Stimulated activated CD4-positive, alpha-beta T cell treated with anti-CD3 and anti-CD28 coated beads, TNF-alpha, amount 100 ng/mL, for 1 hour (primary cell): ENCODE data around the gene SPOCK3.
"Not testable (repeated sequence)": the region's sequence is repeated elsewhere in the genome, so short reads cannot be mapped to it uniquely, and the experiment has no call there.

Experiments used
- DNase-seq, 3 donors: peaks; one replicate each; pipeline ENCODE4 v3.0.0-alpha.2; 2020; ENCODE audit warnings: low read depth in 3 of 3, low spot score in 1 of 3

Gene SPOCK3

GRCh38 chr4:166965562-166965961 lies 268.7 kb downstream of the SPOCK3 start:
- no peak for DNase-seq

DNA sequence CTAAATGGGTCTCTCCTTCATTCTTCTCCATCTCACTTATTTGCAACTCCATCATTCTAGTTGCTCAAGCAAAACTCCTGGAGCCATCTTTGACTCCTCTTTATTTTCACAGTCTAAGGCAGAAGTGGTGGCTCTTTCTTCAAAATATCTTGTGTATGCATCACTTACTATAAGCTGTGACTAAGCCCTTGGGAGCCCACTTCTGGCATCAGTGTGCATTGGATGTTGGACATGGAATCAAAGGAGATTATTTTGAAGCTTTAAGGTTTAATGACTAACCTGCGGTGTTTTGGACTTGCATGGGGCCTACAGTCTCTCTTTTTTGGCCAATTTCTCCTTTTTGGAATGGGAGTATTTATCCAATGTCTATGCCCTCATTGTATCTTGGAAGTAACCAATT lies 276.8 kb downstream of the SPOCK3 start:
- DNase-seq: no peak

GRCh38 chr4:166956484-166956883 lies 277.8 kb downstream of the SPOCK3 start:
- no peak for DNase-seq

DNA sequence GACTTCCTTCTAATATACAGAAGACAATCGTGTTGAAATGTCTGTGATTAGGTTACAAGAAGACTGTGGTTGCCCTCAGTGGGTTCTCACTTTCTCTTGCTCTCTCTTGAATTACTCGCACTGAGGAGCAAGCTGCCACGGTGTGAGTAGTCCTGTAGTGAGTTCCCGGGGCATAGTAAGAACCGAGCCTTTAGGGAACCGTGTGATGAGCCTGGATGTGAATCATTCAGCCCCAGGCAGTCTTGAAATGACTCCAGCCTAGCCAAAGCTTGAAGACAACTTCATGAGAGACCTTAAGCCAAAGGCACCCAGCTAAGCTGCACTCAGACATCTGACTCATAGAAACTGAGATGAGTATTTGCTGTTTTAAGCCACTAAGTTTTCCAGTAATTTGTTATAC lies 292.7 kb downstream of the SPOCK3 start:
- no peak for DNase-seq

GRCh38 chr4:166930464-166930863 lies 303.8 kb downstream of the SPOCK3 start:
- no peak for DNase-seq

- no peak for DNase-seq
Observed at GRCh38 chr4:166924424-166924823, 309.9 kb downstream of the SPOCK3 start.

DNA sequence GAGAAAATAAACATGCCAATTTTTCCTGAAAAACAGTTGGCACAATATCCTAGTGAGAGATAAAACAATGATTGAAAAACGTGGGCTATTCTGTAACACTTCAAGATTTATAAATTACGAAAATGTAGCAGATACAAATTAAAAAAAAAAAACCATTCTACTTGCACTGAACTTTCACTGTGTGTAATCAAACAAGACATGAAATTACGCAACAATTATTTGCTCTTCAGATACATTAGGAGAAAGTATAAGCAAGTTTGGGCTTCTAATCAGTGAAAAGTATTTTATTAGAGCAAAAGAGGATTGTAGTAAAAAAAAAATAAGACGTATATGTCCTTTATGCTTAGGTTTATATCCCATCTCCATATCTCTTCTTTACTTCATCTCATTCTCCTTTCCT lies 320.4 kb downstream of the SPOCK3 start:
- DNase-seq: no peak

DNA sequence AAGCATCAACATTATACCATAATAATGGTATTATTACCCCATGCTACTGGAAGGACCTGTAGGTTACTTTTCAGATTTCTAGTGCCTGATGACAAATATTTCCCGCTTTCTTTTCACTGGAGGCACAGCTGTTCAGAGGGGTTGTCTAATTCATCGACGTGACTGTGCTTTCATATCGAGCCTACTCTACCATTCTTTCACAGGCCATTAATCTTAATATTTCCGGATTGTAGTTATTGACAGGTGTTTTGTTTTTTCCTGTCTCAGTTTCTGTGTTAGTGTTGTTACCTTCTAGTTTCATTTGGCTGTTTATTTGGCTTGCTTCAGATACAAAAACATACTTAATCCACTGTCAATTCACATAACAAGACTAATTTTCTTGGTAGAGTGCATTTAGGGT lies 330.9 kb downstream of the SPOCK3 start:
- no peak for DNase-seq

DNA sequence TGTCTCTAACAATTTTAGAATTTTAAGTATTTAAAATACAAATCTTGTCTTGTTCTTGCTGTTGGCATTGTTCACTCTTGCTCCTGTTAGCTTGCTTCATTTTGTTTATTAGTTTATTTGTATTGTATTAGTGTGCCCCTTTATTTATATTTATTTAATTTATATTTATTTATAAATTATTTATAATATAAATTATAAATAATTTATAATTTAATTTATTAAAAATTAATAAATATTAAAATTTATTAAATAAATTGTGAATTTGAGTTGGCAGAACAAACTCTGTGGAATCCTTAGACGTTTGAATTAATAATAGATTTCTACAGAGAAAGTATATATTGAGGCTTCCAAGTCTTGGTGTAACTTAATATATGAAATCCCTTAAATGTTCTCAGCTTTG lies 331.4 kb downstream of the SPOCK3 start:
- DNase-seq: no peak

GRCh38 chr4:166896254-166896653 lies 338.0 kb downstream of the SPOCK3 start:
- DNase-seq: no peak

GRCh38 chr4:166895771-166896170 lies 338.5 kb downstream of the SPOCK3 start:
- no peak for DNase-seq

GRCh38 chr4:166887457-166887856 lies 346.8 kb downstream of the SPOCK3 start:
- no peak for DNase-seq

DNA sequence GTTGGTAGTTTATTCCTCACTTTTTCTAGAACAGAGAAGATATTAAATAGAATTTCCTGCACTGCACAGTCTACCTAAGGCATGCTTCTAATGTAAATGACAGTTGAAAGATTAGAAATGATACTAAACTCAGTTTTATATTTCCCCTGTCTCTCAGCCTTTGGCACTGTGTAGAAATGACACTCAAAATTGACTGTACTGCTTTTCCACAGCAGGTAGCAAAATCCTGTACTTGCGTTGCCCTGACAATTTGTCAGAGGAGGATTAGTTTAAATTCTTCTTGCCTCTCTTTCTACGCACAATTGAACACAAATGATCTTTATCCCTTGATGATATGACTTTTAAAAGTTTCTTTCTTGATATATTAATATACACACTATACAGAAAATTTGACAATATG lies 347.6 kb downstream of the SPOCK3 start:
- DNase-seq: no peak

DNA sequence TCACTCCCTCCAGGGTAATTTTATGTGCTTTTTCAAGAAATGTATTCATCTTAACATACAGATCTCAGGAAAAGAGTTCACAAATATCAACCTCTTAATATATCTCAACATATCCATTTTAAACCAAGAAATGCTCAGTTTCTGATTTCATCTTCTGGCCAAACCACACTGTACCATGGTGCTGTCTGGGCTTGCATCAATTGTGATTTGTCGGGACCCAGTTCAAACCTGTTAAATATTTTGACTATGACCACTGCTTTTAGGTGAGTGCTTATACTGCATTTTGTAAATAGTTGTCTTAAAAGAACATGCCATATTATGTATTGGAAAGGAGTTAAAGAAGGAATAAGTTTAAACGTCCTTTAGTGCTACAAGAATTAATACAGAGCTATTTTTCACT lies 352.1 kb downstream of the SPOCK3 start:
- no peak for DNase-seq

GRCh38 chr4:166875821-166876220 lies 358.5 kb downstream of the SPOCK3 start:
- DNase-seq: no peak

DNA sequence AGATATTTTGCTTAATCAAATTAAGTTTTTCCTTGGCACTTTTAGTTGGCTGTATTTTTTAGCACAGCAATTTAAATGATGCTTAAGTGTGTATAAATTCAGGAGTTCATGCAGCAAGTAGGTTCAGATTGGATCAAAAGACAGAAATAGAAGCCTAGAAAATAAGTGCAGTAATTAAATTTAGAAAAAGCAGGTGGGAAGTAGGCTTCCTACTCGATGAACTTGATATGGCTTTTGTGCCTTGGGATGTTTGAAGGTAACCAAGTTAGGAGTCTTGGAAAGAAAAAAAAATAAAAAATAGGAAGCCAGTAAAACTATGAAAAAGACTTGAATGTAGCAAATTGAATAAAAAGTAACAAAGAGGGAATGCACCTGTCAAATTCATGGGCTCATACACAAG lies 372.3 kb downstream of the SPOCK3 start:
- no peak for DNase-seq

DNA sequence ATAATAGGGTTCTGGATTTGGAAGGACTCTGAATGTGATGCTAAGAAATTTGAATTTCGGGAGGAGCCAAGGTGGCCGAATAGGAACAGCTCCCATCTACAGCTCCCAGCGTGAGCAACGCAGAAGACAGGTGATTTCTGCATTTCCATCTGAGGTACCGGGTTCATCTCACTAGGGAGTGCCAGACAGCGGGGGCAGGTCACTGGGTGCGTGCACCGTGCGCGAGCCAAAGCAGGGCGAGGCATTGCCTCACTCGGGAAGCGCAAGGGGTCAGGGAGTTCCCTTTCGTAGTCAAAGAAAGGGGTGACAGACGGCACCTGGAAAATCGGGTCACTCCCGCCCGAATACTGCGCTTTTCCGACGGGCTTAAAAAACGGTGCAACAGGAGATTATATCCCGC lies 383.9 kb downstream of the SPOCK3 start:
- not testable (repeated sequence) for DNase-seq

DNA sequence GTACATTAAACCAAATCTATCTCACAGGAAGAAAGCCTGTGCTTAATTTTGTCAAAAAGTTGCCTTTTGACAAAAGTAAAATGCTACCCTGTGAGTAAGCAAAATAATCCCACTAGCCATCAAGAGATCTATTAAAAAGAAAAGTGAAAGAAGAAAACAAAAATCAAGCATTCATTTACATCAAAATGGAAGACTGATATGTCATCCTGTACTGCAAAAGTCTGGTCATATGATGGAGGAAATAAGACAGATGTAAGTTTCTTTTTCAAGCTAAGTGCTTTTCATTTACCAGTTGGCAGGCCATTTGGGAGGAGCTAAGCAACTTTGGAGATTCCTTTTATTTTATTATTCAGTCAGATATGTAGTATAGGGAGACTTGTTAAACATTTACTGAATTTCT lies 387.4 kb downstream of the SPOCK3 start:
- no peak for DNase-seq

- DNase-seq: no peak
Observed at GRCh38 chr4:166842795-166843261, 391.5 kb downstream of the SPOCK3 start.

- no peak for DNase-seq
Observed at GRCh38 chr4:166839615-166840251, 394.6 kb downstream of the SPOCK3 start.

DNA sequence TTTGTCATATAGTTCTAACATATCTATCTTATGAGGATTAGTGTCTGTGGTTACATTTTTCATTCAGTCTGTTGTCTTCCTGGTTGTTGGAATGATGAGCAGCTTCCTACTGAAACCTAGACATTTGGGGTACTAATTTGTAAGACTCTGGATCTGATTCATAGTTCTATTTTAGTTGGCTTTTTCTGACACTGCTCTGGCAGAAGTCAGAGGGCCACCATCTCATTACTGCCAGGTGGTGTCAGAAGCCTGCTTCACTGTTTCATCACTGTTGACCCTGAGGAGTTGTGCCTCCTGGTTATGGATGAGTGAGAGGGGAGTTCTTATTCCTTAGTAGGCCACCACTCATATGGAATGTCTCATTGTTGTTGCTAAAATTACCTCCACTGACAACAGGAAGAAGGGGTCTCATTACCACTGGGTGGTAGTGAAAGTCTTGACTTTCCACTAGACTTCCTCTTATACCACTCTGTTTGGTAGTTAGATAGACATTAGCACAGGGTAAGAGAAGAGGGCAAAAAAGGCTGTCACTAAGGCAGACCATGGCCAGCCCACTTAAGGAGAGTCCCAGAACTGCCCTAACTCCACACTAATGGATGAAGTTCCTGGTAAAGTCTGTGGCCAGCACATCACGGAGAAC lies 395.2 kb downstream of the SPOCK3 start:
- DNase-seq: no peak

DNA sequence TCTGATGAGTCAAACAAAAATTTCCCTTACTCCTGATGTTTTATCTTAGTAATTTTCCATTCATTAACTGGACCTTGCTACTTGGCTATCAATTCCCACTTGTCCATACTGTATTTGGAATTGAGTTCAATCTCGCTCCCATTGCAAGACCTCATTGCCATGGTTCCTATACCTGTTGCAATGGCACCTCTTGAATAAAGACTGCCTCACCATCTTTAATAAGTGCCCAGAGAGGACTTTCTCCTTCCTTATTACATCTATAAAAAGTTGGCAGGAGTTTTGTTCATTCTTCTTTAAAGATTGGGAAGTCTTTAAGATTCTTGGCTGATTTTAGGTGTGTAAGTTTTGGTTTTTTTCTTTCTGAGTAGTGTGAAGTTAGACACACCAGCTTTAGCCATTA lies 397.4 kb downstream of the SPOCK3 start:
- no peak for DNase-seq

DNA sequence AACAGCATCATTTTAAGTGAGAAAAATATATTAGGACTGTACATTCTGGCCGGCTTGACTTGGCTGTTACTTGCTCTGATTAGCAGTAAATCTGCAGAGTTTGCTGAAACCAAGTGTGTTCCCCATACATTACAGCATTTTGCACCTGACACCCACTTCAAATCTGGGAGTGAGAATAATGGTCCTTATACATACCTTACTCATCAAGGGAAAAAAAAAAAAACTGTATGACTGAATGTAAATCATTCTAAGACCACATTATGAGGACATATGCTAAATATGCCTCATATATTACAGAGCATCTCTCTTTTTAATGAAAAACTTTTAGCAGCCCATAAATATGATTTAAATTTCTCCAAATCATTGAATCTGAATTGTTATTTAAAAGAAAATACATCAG lies 406.7 kb downstream of the SPOCK3 start:
- no peak for DNase-seq
